Activated CD8-positive, alpha-beta T cell treated with anti-CD3 and anti-CD28 coated beads, Interleukin-2, amount 10 ng/mL, durations not matched to agents 7 days and 5 days (primary cell): ENCODE data around the gene SAMM50. TPM values are rescaled to one million over a fixed set of nuclear protein-coding genes. Genes with fewer than 3 reads are reported as not detected.

Source experiments
- ATAC-seq: fragments of 150-1000 bp; cut with Tn5 transposase; one replicate; pipeline ENCODE4 v1.10.0; 2021; ENCODE audit warnings: moderate library complexity
- CTCF ChIA-PET: fragments of 350-600 bp; sonication (Branson Sonifier 250); formaldehyde crosslinking; loops from one replicate; lab custom pipeline; 2021; ENCODE audit warnings: antibody characterized with exemption; lab: Charles Lee
- POLR2A ChIA-PET: fragments of 350-600 bp; sonication (Branson Sonifier 250); formaldehyde crosslinking; loops from one replicate; lab custom pipeline; 2021; ENCODE audit warnings: antibody characterized with exemption; lab: Charles Lee
- DNase-seq: peaks from one replicate; pipeline ENCODE4 v3.0.0-alpha.2; 2020
- H3K27ac Mint-ChIP-seq: one replicate; pipeline ENCODE4 v1.8.0; 2021; ENCODE audit warnings: mild to moderate bottlenecking, mixed read lengths
- H3K27me3 Mint-ChIP-seq: one replicate; pipeline ENCODE4 v1.8.0; 2021; ENCODE audit warnings: low read depth, mixed read lengths
- H3K36me3 Mint-ChIP-seq: one replicate; pipeline ENCODE4 v1.8.0; 2021; ENCODE audit warnings: low read depth, mixed read lengths
- H3K4me1 Mint-ChIP-seq: one replicate; pipeline ENCODE4 v1.8.0; 2021; ENCODE audit warnings: low read depth, mixed read lengths
- H3K4me3 Mint-ChIP-seq: one replicate; pipeline ENCODE4 v1.8.0; 2021; ENCODE audit warnings: mild to moderate bottlenecking, mixed read lengths
- H3K9me3 Mint-ChIP-seq: one replicate; pipeline ENCODE4 v1.8.0; 2022; ENCODE audit warnings: mixed read lengths; ENCODE audit not compliant: insufficient read depth
- total RNA-seq, 2 experiments: library from RNA; stranded (reverse); gene quantifications; one replicate each; pipeline ENCODE4 v1.2.3, GENCODE V29; 2021

SAMM50 gene
- total RNA-seq, 2 experiments from 2014 or later: 50.7 to 52.4 TPM

- ChIA-PET CTCF (no interaction called here), POLR2A (no interaction called here)
- Mint-ChIP-seq H3K27ac (no peak overlapping the region), H3K9me3 (no peaks in the 10 kb centered on the region), H3K36me3 (no peaks in the 10 kb centered on the region), H3K4me1 (peaks cover 6% of the 10 kb centered on the region), H3K27me3 (peaks cover 23% of the 10 kb centered on the region), H3K4me3 (peak overlapping the region; percentile 31)
- ATAC-seq (no peak), DNase-seq (no peak)
Observed at GRCh38 chr22:43924877-43925276, 30.4 kb upstream of the SAMM50 start.

GRCh38 chr22:43925433-43926348, 29.6 kb upstream of the SAMM50 start:
- Mint-ChIP-seq H3K27me3 (peaks cover 23% of the 10 kb centered on the region), H3K27ac (no peak overlapping the region), H3K4me1 (peaks cover 6% of the 10 kb centered on the region), H3K4me3 (no peak overlapping the region), H3K36me3 (no peaks in the 10 kb centered on the region), H3K9me3 (no peaks in the 10 kb centered on the region)
- ChIA-PET POLR2A (no interaction called here), CTCF (no interaction called here)
- DNase-seq: no peak
- ATAC-seq: no peak

GRCh38 chr22:43926349-43926710, 28.9 kb upstream of the SAMM50 start:
- no peak overlapping the region for H3K4me3 Mint-ChIP-seq
- CTCF ChIA-PET: no interaction called here
- ATAC-seq: no peak

GRCh38 chr22:43928468-43928867, 26.8 kb upstream of the SAMM50 start:
- Mint-ChIP-seq H3K9me3 (no peaks in the 10 kb centered on the region), H3K4me1 (peaks cover 2% of the 10 kb centered on the region), H3K36me3 (no peaks in the 10 kb centered on the region), H3K27ac (no peak overlapping the region), H3K27me3 (peaks cover 18% of the 10 kb centered on the region), H3K4me3 (no peak overlapping the region)
- ChIA-PET POLR2A (no interaction called here), CTCF (interaction anchor here (1.9 kb wide), 1 partner anchor 18 kb away, joined by 8 read pairs; no protein-coding TSS in a partner anchor)
- DNase-seq (no peak), ATAC-seq (no peak)

More at GRCh38 chr22:43926349-43926710, 28.9 kb upstream of the SAMM50 start:
- peaks cover 23% of the 10 kb centered on the region for H3K27me3 Mint-ChIP-seq
- no peak for DNase-seq
- no peaks in the 10 kb centered on the region for H3K36me3 Mint-ChIP-seq
- no peaks in the 10 kb centered on the region for H3K9me3 Mint-ChIP-seq
- H3K4me1 Mint-ChIP-seq: peaks cover 6% of the 10 kb centered on the region
- H3K27ac Mint-ChIP-seq: no peak overlapping the region
- POLR2A ChIA-PET: no interaction called here

- DNase-seq (no peak), ATAC-seq (no peak)
- Mint-ChIP-seq H3K4me3 (no peak overlapping the region), H3K4me1 (peaks cover 2% of the 10 kb centered on the region), H3K9me3 (no peaks in the 10 kb centered on the region), H3K36me3 (no peaks in the 10 kb centered on the region), H3K27me3 (peaks cover 18% of the 10 kb centered on the region), H3K27ac (no peak overlapping the region)
- CTCF ChIA-PET: interaction anchor here (1.9 kb wide), 1 partner anchor 17 kb away, joined by 8 read pairs; no protein-coding TSS in a partner anchor
- POLR2A ChIA-PET: no interaction called here
Observed at GRCh38 chr22:43928908-43929307, 26.3 kb upstream of the SAMM50 start.

- ChIA-PET CTCF (no interaction called here), POLR2A (no interaction called here)
- Mint-ChIP-seq H3K27ac (no peak overlapping the region), H3K4me3 (no peak overlapping the region), H3K4me1 (no peaks in the 10 kb centered on the region), H3K27me3 (peaks cover 8% of the 10 kb centered on the region), H3K9me3 (no peaks in the 10 kb centered on the region), H3K36me3 (no peaks in the 10 kb centered on the region)
- DNase-seq: no peak
- no peak for ATAC-seq
Observed at GRCh38 chr22:43931771-43932170, 23.5 kb upstream of the SAMM50 start.

- CTCF ChIA-PET: interaction anchor here (0.6 to 2.5 kb wide), 2 partner anchors 59 to 267 kb away, joined by 3 to 7 read pairs; no protein-coding TSS in a partner anchor
- POLR2A ChIA-PET: interaction anchor here (2.2 kb wide), 1 partner anchor 14 kb away, joined by 6 read pairs; the partner anchor contains the start of gene SAMM50
- ATAC-seq: no peak
Observed at GRCh38 chr22:43941449-43941848, 13.8 kb upstream of the SAMM50 start.

GRCh38 chr22:43944670-43945430, 10.4 kb upstream of the SAMM50 start:
- Mint-ChIP-seq H3K4me3 (no peak overlapping the region), H3K27ac (no peak overlapping the region), H3K9me3 (no peaks in the 10 kb centered on the region), H3K36me3 (no peaks in the 10 kb centered on the region), H3K4me1 (no peaks in the 10 kb centered on the region), H3K27me3 (peaks cover 14% of the 10 kb centered on the region)
- ChIA-PET POLR2A (interaction anchor here (2.5 kb wide), 1 partner anchor 10 kb away, joined by 13 read pairs; the partner anchor contains the start of gene SAMM50), CTCF (interaction anchor here (0.5 to 3.6 kb wide), 6 partner anchors 10 to 213 kb away, joined by 3 to 69 read pairs (median 4); partner anchors contain the start of gene SAMM50)
- DNase-seq: no peak
- no peak for ATAC-seq

More at GRCh38 chr22:43941449-43941848, 13.8 kb upstream of the SAMM50 start:
- H3K9me3 Mint-ChIP-seq: no peaks in the 10 kb centered on the region
- no peaks in the 10 kb centered on the region for H3K36me3 Mint-ChIP-seq
- no peak for DNase-seq
- no peak overlapping the region for H3K27ac Mint-ChIP-seq
- no peak overlapping the region for H3K4me3 Mint-ChIP-seq
- H3K27me3 Mint-ChIP-seq: peaks cover 14% of the 10 kb centered on the region
- no peaks in the 10 kb centered on the region for H3K4me1 Mint-ChIP-seq

GRCh38 chr22:43945632-43946383, 9.4 kb upstream of the SAMM50 start:
- H3K27ac Mint-ChIP-seq: no peak overlapping the region
- ATAC-seq: peak; percentile 100
- DNase-seq: peak; percentile 81
- CTCF ChIA-PET: interaction anchor here (0.6 to 3.6 kb wide), 25 partner anchors 9 to 680 kb away, joined by 3 to 69 read pairs (median 4); partner anchors contain the start of genes EFCAB6 and SAMM50
- no peaks in the 10 kb centered on the region for H3K9me3 Mint-ChIP-seq
- H3K27me3 Mint-ChIP-seq: peaks cover 14% of the 10 kb centered on the region
- H3K4me3 Mint-ChIP-seq: no peak overlapping the region
- POLR2A ChIA-PET: interaction anchor here (2.5 kb wide), 1 partner anchor 9 kb away, joined by 13 read pairs; the partner anchor contains the start of gene SAMM50
- H3K36me3 Mint-ChIP-seq: no peaks in the 10 kb centered on the region
- no peaks in the 10 kb centered on the region for H3K4me1 Mint-ChIP-seq

- ChIA-PET CTCF (interaction anchor here (0.6 to 3.6 kb wide), 22 partner anchors 8 to 679 kb away, joined by 3 to 69 read pairs (median 4); partner anchors contain the start of genes EFCAB6 and SAMM50), POLR2A (interaction anchor here (2.5 kb wide), 1 partner anchor 9 kb away, joined by 13 read pairs; the partner anchor contains the start of gene SAMM50)
- no peak overlapping the region for H3K27ac Mint-ChIP-seq
- peak; percentile 18 for ATAC-seq
- H3K9me3 Mint-ChIP-seq: no peaks in the 10 kb centered on the region
- H3K27me3 Mint-ChIP-seq: peaks cover 14% of the 10 kb centered on the region
- H3K36me3 Mint-ChIP-seq: no peaks in the 10 kb centered on the region
- H3K4me3 Mint-ChIP-seq: no peak overlapping the region
- DNase-seq: peak; percentile 23
- no peaks in the 10 kb centered on the region for H3K4me1 Mint-ChIP-seq
Observed at GRCh38 chr22:43946384-43946667, 8.9 kb upstream of the SAMM50 start.

- Mint-ChIP-seq H3K9me3 (no peaks in the 10 kb centered on the region), H3K4me1 (peaks cover 1% of the 10 kb centered on the region), H3K4me3 (no peak overlapping the region), H3K27ac (no peak overlapping the region), H3K27me3 (no peaks in the 10 kb centered on the region), H3K36me3 (no peaks in the 10 kb centered on the region)
- DNase-seq (no peak), ATAC-seq (no peak)
- POLR2A ChIA-PET: no interaction called here
- CTCF ChIA-PET: no interaction called here
Observed at GRCh38 chr22:43948836-43949406, 6.3 kb upstream of the SAMM50 start.
